ENCODE results near the gene MTMR3. TPM values are rescaled to one million over a fixed set of nuclear protein-coding genes. Genes with fewer than 3 reads are reported as not detected.
"Not testable (repeated sequence)": the region's sequence is repeated elsewhere in the genome, so short reads cannot be mapped to it uniquely, and the experiment has no call there.

The MTMR3 gene
- total and polyA plus RNA-seq, 4 donors: 13.6 to 86.0 (median 41.3) TPM

GRCh38 chr22:29972121-29972520, 89.1 kb downstream of the MTMR3 start:
- H3K27me3 ChIP-seq (ENCODE audit: control insufficient read depth in 3 of 3, insufficient read depth in 3 of 3, low read length in 2 of 3): no peaks in the 10 kb centered on the region
- no peaks in the 10 kb centered on the region for H3K4me1 ChIP-seq (ENCODE audit: control insufficient read depth in 5 of 5, insufficient read depth in 5 of 5, low read length in 5 of 5)
- no peak for TF ChIP-seq CTCF (IDR thresholded peaks at IDR 0.05; ENCODE audit: control extremely low read depth, extremely low read depth)
- H3K4me3 ChIP-seq: no peak overlapping the region
- ATAC-seq (ENCODE audit: insufficient read depth, low FRiP score) (no peak), DNase-seq (no peak)
- H3K36me3 ChIP-seq (ENCODE audit: control insufficient read depth in 4 of 4, insufficient read depth in 4 of 4, low read length in 4 of 4): peaks cover 0 to 11% (median 1%) of the 10 kb centered on the region in 4 donors
- H3K9me3 ChIP-seq (ENCODE audit: control insufficient read depth in 4 of 4, insufficient read depth in 3 of 4, low read length in 3 of 4): no peaks in the 10 kb centered on the region
- WGBS, 2 donors: 89 to 95% methylated on average over 2 of the region's 2 CpGs
- H3K27ac ChIP-seq (ENCODE audit: low read depth in 1 of 2, low read length in 1 of 2): no peak overlapping the region
- no peak overlapping the region for H3K9ac ChIP-seq (ENCODE audit: insufficient read depth in 1 of 2, low read length in 2 of 2)

GRCh38 chr22:29973269-29973668, 90.3 kb downstream of the MTMR3 start:
- WGBS, 2 donors: 76 to 83% methylated on average over 4 of the region's 4 CpGs
- no peak overlapping the region for H3K27ac ChIP-seq (ENCODE audit: low read depth in 1 of 2, low read length in 1 of 2)
- TF ChIP-seq CTCF (IDR thresholded peaks at IDR 0.05; ENCODE audit: control extremely low read depth, extremely low read depth): no peak
- ATAC-seq (ENCODE audit: insufficient read depth, low FRiP score) (no peak), DNase-seq (no peak)
- no peaks in the 10 kb centered on the region for H3K27me3 ChIP-seq (ENCODE audit: control insufficient read depth in 3 of 3, insufficient read depth in 3 of 3, low read length in 2 of 3)
- no peak overlapping the region for H3K4me3 ChIP-seq
- H3K36me3 ChIP-seq (ENCODE audit: control insufficient read depth in 4 of 4, insufficient read depth in 4 of 4, low read length in 4 of 4): peaks cover 0 to 11% (median under 1%) of the 10 kb centered on the region in 4 donors
- no peak overlapping the region for H3K9ac ChIP-seq (ENCODE audit: insufficient read depth in 1 of 2, low read length in 2 of 2)
- H3K4me1 ChIP-seq (ENCODE audit: control insufficient read depth in 5 of 5, insufficient read depth in 5 of 5, low read length in 5 of 5): no peaks in the 10 kb centered on the region
- no peaks in the 10 kb centered on the region for H3K9me3 ChIP-seq (ENCODE audit: control insufficient read depth in 4 of 4, insufficient read depth in 3 of 4, low read length in 3 of 4)

GRCh38 chr22:29973680-29974079, 90.7 kb downstream of the MTMR3 start:
- H3K4me3 ChIP-seq; H3K27me3 ChIP-seq (ENCODE audit: control insufficient read depth in 3 of 3, insufficient read depth in 3 of 3, low read length in 2 of 3); DNase-seq; H3K9ac ChIP-seq (ENCODE audit: insufficient read depth in 1 of 2, low read length in 2 of 2); H3K9me3 ChIP-seq (ENCODE audit: control insufficient read depth in 4 of 4, insufficient read depth in 3 of 4, low read length in 3 of 4); H3K4me1 ChIP-seq (ENCODE audit: control insufficient read depth in 5 of 5, insufficient read depth in 5 of 5, low read length in 5 of 5); H3K27ac ChIP-seq (ENCODE audit: low read depth in 1 of 2, low read length in 1 of 2); ATAC-seq (ENCODE audit: insufficient read depth, low FRiP score): not testable (repeated sequence)
- WGBS, 2 donors: 77 to 97% methylated on average over 9 of the region's 9 CpGs
- H3K36me3 ChIP-seq (ENCODE audit: control insufficient read depth in 4 of 4, insufficient read depth in 4 of 4, low read length in 4 of 4): peaks cover 0 to 11% (median 1%) of the 10 kb centered on the region in 4 donors

- Histone ChIP-seq H3K9ac (ENCODE audit: insufficient read depth in 1 of 2, low read length in 2 of 2) (no peak overlapping the region), H3K27me3 (ENCODE audit: control insufficient read depth in 3 of 3, insufficient read depth in 3 of 3, low read length in 2 of 3) (no peaks in the 10 kb centered on the region), H3K36me3 (ENCODE audit: control insufficient read depth in 4 of 4, insufficient read depth in 4 of 4, low read length in 4 of 4) (peaks cover 1 to 25% (median 5%) of the 10 kb centered on the region in 4 donors), H3K4me3 (no peak overlapping the region), H3K4me1 (ENCODE audit: control insufficient read depth in 5 of 5, insufficient read depth in 5 of 5, low read length in 5 of 5) (peaks cover 0 to 4% (median 0%) of the 10 kb centered on the region in 5 donors), H3K9me3 (ENCODE audit: control insufficient read depth in 4 of 4, insufficient read depth in 3 of 4, low read length in 3 of 4) (no peaks in the 10 kb centered on the region), H3K27ac (ENCODE audit: low read depth in 1 of 2, low read length in 1 of 2) (no peak overlapping the region)
- no peak for ATAC-seq (ENCODE audit: insufficient read depth, low FRiP score)
- 89 to 98% methylated on average over 7 of the region's 7 CpGs for WGBS, 2 donors
- no peak for DNase-seq
- no peak for TF ChIP-seq CTCF (IDR thresholded peaks at IDR 0.05; ENCODE audit: control extremely low read depth, extremely low read depth)
Observed at GRCh38 chr22:29975494-29975893, 92.5 kb downstream of the MTMR3 start.
